Thyroid gland (tissue), 4 donors: ENCODE data around the gene MGAM2. TPM values are rescaled to one million over a fixed set of nuclear protein-coding genes. Genes with fewer than 3 reads are reported as not detected.

Experiments
- DNase-seq, 2 donors: peaks; one replicate each; pipeline ENCODE4 v3.0.0-alpha.2; 2019
- H3K27ac ChIP-seq, 3 donors: fragments of 200-600 bp; sonication (generic); 1 replicate in 2 of 3; 2 replicates in 1 of 3; pipeline ENCODE4 v1.5.1; 2016 to 2019; ENCODE audit warnings: mild to moderate bottlenecking in 1 of 3, moderate library complexity in 1 of 3
- H3K27me3 ChIP-seq: fragments of 200-600 bp; sonication (generic); one replicate; pipeline ENCODE4 v1.5.1; 2019
- H3K36me3 ChIP-seq, 2 donors: fragments of 200-600 bp; sonication (generic); one replicate each; pipeline ENCODE4 v1.5.1; 2016 to 2019
- H3K4me1 ChIP-seq, 2 donors: fragments of 200-600 bp; sonication (generic); one replicate each; pipeline ENCODE4 v1.5.1; 2017 to 2019
- H3K4me3 ChIP-seq, 3 donors: fragments of 200-600 bp; sonication (generic); replicated peaks in 1 of 3; 1 replicate in 2 of 3; 2 replicates in 1 of 3; pipeline ENCODE4 v1.5.1; 2016; ENCODE audit warnings: mild to moderate bottlenecking in 1 of 3
- H3K9me3 ChIP-seq: fragments of 200-600 bp; sonication (generic); one replicate; pipeline ENCODE4 v1.5.1; 2017
- POLR2A ChIP-seq, 2 donors: fragments of 450-650 bp; IDR thresholded peaks; one replicate each; pipeline ENCODE4 v1.6.1; 2017; ENCODE audit warnings: antibody characterized with exemption in 2 of 2, mild to moderate bottlenecking in 2 of 2, moderate library complexity in 1 of 2
- WGBS, 2 donors: methylation state at CpG; one replicate each; pipeline ENCODE4 v1.1.5; 2017; 5-methylcytosine and 5-hydroxymethylcytosine counted together
- intact Hi-C: fragments of 100-400 bp; cut with DNase I; formaldehyde crosslinking; loops from one replicate; pipeline ENCODE4 v1.15.1; 2023
- total RNA-seq, 4 donors: library from RNA; depleted of rRNA; stranded (reverse); fragments of >200 nt; gene quantifications; one replicate each; pipeline ENCODE4 v1.2.3, GENCODE V29; 2016
- TF ChIP-seq, protein P1 (sequence below), 6 experiments: fragments of 200-600 bp in 3 of 6; fragments of 450-650 bp in 3 of 6; sonication (generic) in 3 of 6; IDR thresholded peaks; one replicate each; pipeline ENCODE4 v1.5.1; 2016 to 2019; ENCODE audit warnings: antibody characterized with exemption in 6 of 6, mild to moderate bottlenecking in 2 of 6, inconsistent platforms in 1 of 6, moderate library complexity in 1 of 6

MGAM2 gene
- total RNA-seq, 4 donors from 2014 or later = not detected

DNA sequence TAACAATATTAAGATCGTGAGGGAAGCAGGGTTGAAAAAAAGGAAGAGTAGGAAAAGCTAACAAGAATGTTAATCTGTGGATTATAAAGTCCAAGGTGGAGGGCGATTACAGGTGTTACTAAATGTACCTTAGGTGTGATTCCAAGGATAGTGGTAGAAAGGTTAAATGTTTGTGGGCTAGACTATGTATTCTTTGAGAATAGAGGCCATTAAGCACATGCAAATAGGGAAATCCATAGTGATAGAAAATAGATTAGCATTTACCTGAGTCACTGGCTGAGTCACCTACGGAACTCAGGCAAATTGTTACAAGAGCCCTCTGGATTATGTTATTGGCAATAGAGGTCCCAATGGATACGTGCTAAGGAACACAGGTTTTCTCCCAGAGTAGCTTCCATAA is 9.0 kb downstream of the MGAM2 start:
- TF ChIP-seq POLR2A (IDR thresholded peaks at IDR 0.05) = no peak
- TF ChIP-seq, protein P1, sequence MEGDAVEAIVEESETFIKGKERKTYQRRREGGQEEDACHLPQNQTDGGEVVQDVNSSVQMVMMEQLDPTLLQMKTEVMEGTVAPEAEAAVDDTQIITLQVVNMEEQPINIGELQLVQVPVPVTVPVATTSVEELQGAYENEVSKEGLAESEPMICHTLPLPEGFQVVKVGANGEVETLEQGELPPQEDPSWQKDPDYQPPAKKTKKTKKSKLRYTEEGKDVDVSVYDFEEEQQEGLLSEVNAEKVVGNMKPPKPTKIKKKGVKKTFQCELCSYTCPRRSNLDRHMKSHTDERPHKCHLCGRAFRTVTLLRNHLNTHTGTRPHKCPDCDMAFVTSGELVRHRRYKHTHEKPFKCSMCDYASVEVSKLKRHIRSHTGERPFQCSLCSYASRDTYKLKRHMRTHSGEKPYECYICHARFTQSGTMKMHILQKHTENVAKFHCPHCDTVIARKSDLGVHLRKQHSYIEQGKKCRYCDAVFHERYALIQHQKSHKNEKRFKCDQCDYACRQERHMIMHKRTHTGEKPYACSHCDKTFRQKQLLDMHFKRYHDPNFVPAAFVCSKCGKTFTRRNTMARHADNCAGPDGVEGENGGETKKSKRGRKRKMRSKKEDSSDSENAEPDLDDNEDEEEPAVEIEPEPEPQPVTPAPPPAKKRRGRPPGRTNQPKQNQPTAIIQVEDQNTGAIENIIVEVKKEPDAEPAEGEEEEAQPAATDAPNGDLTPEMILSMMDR (IDR thresholded peaks at IDR 0.05) = no peak
- no peak for DNase-seq
- no peaks in the 10 kb centered on the region for H3K27me3 ChIP-seq
- H3K9me3 ChIP-seq = no peaks in the 10 kb centered on the region
- no peak overlapping the region for H3K27ac ChIP-seq
- H3K36me3 ChIP-seq = no peaks in the 10 kb centered on the region
- WGBS, 2 donors = 61 to 70% methylated on average over 4 of the region's 4 CpGs
- H3K4me1 ChIP-seq = no peaks in the 10 kb centered on the region
- intact Hi-C loops = no loop called here
- H3K4me3 ChIP-seq = no peak overlapping the region

DNA sequence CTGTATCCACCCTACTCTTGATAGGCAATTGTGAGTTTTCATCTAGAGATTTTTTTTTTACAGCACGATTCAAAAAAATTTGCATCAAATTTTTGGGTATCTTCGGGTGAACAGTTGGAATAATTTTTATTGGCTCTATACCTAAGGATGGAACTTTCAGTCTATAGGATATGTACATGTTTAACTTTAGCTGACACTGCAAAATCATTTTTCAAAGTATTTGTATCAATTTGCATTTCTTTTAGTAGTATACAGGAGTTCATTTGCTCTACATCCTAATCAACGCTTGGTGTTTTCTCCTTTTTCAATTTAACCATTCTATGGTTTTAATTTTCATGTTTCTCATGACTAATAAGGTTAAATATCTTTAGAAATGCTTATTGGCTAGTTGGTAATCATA is 11.7 kb downstream of the MGAM2 start:
- Histone ChIP-seq H3K36me3 (no peaks in the 10 kb centered on the region), H3K9me3 (no peaks in the 10 kb centered on the region), H3K27ac (no peak overlapping the region), H3K4me3 (no peak overlapping the region), H3K27me3 (no peaks in the 10 kb centered on the region), H3K4me1 (no peaks in the 10 kb centered on the region)
- intact Hi-C loops = no loop called here
- 96 to 97% methylated on average over 3 of the region's 3 CpGs for WGBS, 2 donors
- TF ChIP-seq, protein P1 (IDR thresholded peaks at IDR 0.05) = no peak
- TF ChIP-seq POLR2A (IDR thresholded peaks at IDR 0.05) = no peak
- DNase-seq = no peak

DNA sequence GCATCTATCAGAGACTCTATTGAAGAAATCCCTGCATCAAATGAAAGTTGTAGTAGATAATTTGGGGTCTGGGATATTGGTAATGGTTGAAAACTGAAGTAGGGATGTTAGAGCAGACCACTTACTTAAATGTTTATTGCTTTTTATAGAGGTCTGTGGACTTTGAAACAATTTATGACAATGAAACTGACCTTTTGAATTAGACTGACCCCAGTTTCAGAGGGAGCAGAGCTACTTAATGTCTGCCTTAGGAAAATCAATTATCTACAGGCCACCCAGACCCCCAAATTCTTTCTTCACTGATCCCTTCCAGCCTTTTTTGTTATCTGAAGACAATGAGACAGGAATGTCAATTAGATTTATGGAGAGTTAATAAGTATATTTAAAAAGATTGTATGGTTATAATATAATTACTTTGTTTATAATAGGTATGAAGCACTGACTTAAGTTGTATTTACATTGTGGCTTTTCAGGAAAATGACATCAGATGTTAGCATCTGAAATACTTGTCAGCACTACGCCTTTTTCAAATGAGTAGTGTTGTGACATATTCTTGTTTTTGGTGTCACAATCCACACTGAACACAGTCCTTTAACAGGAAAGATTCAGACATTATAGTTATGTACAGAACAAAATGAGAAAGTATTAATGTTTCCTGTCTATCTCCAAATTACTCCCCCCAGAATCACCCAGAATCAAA is 13.9 kb downstream of the MGAM2 start:
- no peaks in the 10 kb centered on the region for H3K9me3 ChIP-seq
- DNase-seq = no peak
- intact Hi-C loops = no loop called here
- no peak for TF ChIP-seq POLR2A (IDR thresholded peaks at IDR 0.05)
- TF ChIP-seq, protein P1 (IDR thresholded peaks at IDR 0.05) = no peak
- no peak overlapping the region for H3K4me3 ChIP-seq
- H3K4me1 ChIP-seq = no peaks in the 10 kb centered on the region
- no peak overlapping the region for H3K27ac ChIP-seq
- no peaks in the 10 kb centered on the region for H3K27me3 ChIP-seq
- H3K36me3 ChIP-seq = no peaks in the 10 kb centered on the region
- 87 to 93% methylated on average over 1 of the region's 1 CpG for WGBS, 2 donors

DNA sequence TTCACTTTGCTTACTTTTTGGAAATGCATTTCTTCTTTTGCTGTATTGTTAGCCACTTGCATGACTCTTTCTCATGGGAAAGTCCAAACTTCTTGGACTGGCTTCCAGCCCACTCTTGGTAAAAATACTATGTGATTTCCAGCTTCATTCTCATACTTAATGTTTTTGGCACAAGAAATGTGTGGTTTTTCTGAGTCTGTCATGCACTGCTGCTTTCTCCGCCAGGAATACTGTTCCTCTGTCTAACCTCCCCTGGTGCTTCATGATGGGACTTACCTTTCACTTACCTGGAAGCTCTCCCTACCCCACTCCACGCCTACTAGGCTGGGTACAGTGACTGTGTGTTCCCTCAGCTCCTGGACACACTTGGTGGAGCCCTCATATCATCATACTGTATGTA is 18.7 kb downstream of the MGAM2 start:
- H3K27ac ChIP-seq = peak overlapping the region in 1 of 3 donors; percentile 9
- H3K27me3 ChIP-seq = no peaks in the 10 kb centered on the region
- TF ChIP-seq, protein P1 (IDR thresholded peaks at IDR 0.05) = no peak
- no peak for TF ChIP-seq POLR2A (IDR thresholded peaks at IDR 0.05)
- H3K9me3 ChIP-seq = no peaks in the 10 kb centered on the region
- peak; percentile 62 for DNase-seq
- H3K4me3 ChIP-seq = no peak overlapping the region
- intact Hi-C loops = no loop called here
- H3K4me1 ChIP-seq = peaks cover 0 to 7% of the 10 kb centered on the region in 2 donors
- H3K36me3 ChIP-seq = no peaks in the 10 kb centered on the region
- WGBS, 2 donors = 18 to 22% methylated on average over 2 of the region's 2 CpGs

DNA sequence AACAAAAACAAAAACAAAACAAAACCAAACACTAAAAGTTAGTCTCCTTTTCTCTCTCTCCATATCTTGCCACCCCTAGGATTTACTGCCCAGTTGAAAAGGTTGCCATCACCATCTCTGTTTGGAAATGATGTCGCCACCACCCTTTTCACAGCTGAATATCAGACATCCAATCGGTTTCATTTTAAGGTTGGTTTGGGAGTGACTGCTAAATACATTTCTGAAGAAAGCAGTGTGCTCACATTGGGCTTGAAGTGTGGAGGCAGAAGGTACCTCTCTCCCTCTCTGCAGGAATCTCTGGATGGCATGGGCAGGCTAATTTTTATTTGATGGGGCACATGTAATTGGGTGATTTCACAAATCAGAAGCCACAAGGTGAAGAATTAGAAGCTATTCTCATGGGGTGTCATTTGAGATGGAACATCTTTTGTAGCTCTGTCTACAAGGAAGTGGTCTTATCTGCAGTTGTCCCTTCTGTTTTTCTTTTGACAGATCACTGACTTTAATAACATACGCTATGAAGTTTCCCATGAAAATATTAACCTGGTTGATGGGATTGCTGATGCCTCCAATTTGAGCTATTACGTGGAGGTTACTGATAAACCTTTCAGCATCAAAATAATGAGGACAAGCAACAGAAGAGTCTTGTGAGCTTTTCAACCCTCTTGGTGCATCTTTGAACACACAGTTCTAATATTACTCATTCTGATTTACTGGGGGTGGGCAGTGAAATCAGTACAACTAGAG is 20.1 kb downstream of the MGAM2 start:
- Histone ChIP-seq H3K36me3 (no peaks in the 10 kb centered on the region), H3K4me3 (no peak overlapping the region), H3K9me3 (no peaks in the 10 kb centered on the region), H3K4me1 (peaks cover 0 to 7% of the 10 kb centered on the region in 2 donors), H3K27me3 (no peaks in the 10 kb centered on the region), H3K27ac (no peak overlapping the region)
- DNase-seq = no peak
- 90 to 93% methylated on average over 4 of the region's 4 CpGs for WGBS, 2 donors
- TF ChIP-seq POLR2A (IDR thresholded peaks at IDR 0.05) = no peak
- TF ChIP-seq, protein P1 (IDR thresholded peaks at IDR 0.05) = no peak
- intact Hi-C loops = no loop called here
